NCI-H187 (cell line): Measurements from ENCODE around the gene PFN4.

Source experiments
- DNase-seq, 2 experiments: peaks; one replicate each; lab custom pipeline; 2025; lab: John Stamatoyannopoulos, UW

Gene PFN4

GRCh38 chr2:24077879-24078278 is 45.3 kb downstream of the PFN4 start:
- DNase-seq = no peak

DNA sequence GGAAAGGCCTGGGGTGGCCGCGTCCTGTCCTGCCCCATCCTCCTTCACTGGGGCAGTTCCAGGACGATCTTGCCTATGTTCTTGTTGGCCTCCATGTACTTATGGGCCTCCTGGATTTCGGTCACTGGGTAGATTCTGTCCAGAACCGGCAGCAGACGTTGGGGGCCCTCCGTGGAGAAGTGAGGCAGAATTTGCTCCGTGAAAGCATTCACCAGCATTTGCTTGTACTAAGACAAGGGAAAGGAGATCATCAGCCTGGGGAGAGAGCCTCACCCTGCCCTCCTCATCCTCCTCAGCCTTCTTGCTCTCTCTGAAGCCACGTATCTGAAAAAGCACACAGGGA is 45.6 kb downstream of the PFN4 start:
- DNase-seq = no peak

- DNase-seq = no peak
Observed at GRCh38 chr2:24076849-24077534, 46.1 kb downstream of the PFN4 start.

DNA sequence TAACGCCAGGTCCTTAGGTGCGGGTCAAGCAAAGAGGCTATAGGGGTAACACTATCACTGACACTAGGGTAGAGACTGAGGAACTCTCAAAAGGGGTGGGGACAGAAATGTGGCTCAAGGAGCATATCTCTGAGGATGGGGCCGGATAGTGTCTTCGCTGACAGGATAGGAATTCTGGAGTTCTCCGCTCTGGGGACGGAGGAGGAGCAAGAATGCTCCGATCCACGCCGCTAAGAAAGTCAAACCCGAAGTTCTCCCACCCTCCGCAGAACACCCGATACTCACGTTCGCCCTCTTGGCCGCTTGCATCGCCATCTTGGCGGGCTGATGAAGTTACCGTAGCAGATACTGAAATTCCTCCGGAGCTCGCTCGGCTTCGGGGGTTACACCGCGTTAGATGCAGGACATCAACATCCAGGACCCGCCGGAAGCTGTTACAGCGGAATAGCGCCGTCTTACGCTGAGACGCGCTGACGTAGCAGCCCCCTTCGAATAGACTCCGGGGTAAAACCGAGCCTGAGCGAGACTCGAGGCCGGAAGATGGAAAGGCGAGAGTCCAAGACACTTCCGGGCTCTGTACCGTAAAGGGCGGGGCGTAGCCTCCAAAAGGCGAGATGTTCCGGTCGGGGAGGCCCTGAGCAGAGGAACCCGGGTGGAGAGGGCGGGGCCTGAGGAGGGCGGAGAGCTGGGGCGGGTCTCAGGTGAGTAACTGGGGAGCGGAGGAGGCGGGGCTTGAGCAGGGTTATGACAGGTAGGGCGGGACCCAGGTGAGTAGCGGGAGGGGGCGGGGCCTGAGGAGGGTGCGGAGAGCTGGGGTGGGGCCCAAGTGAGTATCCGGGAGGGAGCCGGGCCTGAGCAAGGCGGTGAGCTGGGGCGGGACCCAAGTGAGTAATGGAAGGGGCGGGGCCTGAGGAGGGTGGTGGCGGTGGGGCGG is 47.0 kb downstream of the PFN4 start, which contains the start of gene SF3B6:
SF3B6 (minus strand) TSS at position 412 of the 934 bp plus-strand sequence; CDS start at position 315, 97 bp downstream.
- peak; percentile 99 to 100 for DNase-seq

GRCh38 chr2:24075259-24075658 is 47.9 kb downstream of the PFN4 start:
- no peak for DNase-seq

DNA sequence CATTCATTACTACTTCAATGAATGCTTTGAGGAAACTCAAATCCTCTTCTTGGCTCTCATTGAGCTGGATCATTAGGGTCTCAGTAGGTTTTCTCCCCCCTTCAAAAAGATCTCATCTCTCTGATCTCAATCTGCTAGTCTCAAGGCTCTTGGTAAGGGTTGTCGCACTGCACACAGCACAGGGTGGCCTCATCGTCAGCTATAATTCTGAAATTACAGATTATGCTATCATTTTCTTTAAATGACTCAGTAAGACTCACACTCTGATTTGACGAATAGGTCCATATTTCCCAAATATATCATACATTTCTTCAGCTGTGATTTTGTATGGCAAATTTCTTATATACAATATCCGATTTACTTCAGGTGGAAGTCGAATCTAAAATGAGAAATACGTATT is 49.3 kb downstream of the PFN4 start:
- no peak for DNase-seq

- no peak for DNase-seq
Observed at GRCh38 chr2:24072259-24072658, 50.9 kb downstream of the PFN4 start.

- DNase-seq = no peak
Observed at GRCh38 chr2:24065341-24065740, 57.8 kb downstream of the PFN4 start.
